Measurements from ENCODE around the gene TRERF1.
A peak's percentile ranks its signal among the peaks of the same experiment; 100 is the strongest.

The TRERF1 gene

GRCh38 chr6:42313038-42313437 is 138.7 kb downstream of the TRERF1 start:
- peaks cover 7% of the 10 kb centered on the region for H3K36me3 Mint-ChIP-seq
- no peaks in the 10 kb centered on the region for H3K27me3 Mint-ChIP-seq
- no peaks in the 10 kb centered on the region for H3K9me3 Mint-ChIP-seq
- peaks cover 53% of the 10 kb centered on the region for H3K4me1 Mint-ChIP-seq
- no peak overlapping the region for H3K4me3 Mint-ChIP-seq
- H3K27ac Mint-ChIP-seq, result peak overlapping the region; percentile 73

GRCh38 chr6:42307141-42307470 is 144.6 kb downstream of the TRERF1 start:
- H3K27ac Mint-ChIP-seq, result peak overlapping the region; percentile 49
- H3K4me3 Mint-ChIP-seq, result no peak overlapping the region
- no peaks in the 10 kb centered on the region for H3K27me3 Mint-ChIP-seq
- H3K36me3 Mint-ChIP-seq, result peaks cover 7% of the 10 kb centered on the region
- no peaks in the 10 kb centered on the region for H3K9me3 Mint-ChIP-seq
- H3K4me1 Mint-ChIP-seq, result peaks cover 18% of the 10 kb centered on the region

- Mint-ChIP-seq H3K9me3 (no peaks in the 10 kb centered on the region), H3K4me3 (no peak overlapping the region), H3K36me3 (peaks cover 4% of the 10 kb centered on the region), H3K4me1 (peaks cover 21% of the 10 kb centered on the region), H3K27me3 (no peaks in the 10 kb centered on the region), H3K27ac (no peak overlapping the region)
Observed at GRCh38 chr6:42306439-42307140, 145.1 kb downstream of the TRERF1 start.

GRCh38 chr6:42304053-42304712 is 147.5 kb downstream of the TRERF1 start:
- Mint-ChIP-seq H3K9me3 (no peaks in the 10 kb centered on the region), H3K27me3 (no peaks in the 10 kb centered on the region), H3K36me3 (peaks cover 7% of the 10 kb centered on the region), H3K4me1 (peaks cover 12% of the 10 kb centered on the region), H3K27ac (no peak overlapping the region), H3K4me3 (no peak overlapping the region)

- H3K36me3 Mint-ChIP-seq, result peaks cover 11% of the 10 kb centered on the region
- no peak overlapping the region for H3K27ac Mint-ChIP-seq
- H3K4me3 Mint-ChIP-seq, result no peak overlapping the region
- no peaks in the 10 kb centered on the region for H3K9me3 Mint-ChIP-seq
- H3K4me1 Mint-ChIP-seq, result peaks cover 13% of the 10 kb centered on the region
- H3K27me3 Mint-ChIP-seq, result no peaks in the 10 kb centered on the region
Observed at GRCh38 chr6:42302411-42302810, 149.3 kb downstream of the TRERF1 start.

GRCh38 chr6:42301986-42302385 is 149.7 kb downstream of the TRERF1 start:
- H3K4me3 Mint-ChIP-seq, result no peak overlapping the region
- H3K9me3 Mint-ChIP-seq, result no peaks in the 10 kb centered on the region
- no peaks in the 10 kb centered on the region for H3K27me3 Mint-ChIP-seq
- H3K36me3 Mint-ChIP-seq, result peaks cover 12% of the 10 kb centered on the region
- H3K27ac Mint-ChIP-seq, result no peak overlapping the region
- H3K4me1 Mint-ChIP-seq, result peaks cover 18% of the 10 kb centered on the region

GRCh38 chr6:42300701-42301100 is 151.0 kb downstream of the TRERF1 start:
- Mint-ChIP-seq H3K9me3 (no peaks in the 10 kb centered on the region), H3K27ac (no peak overlapping the region), H3K27me3 (no peaks in the 10 kb centered on the region), H3K36me3 (peaks cover 17% of the 10 kb centered on the region), H3K4me1 (peaks cover 30% of the 10 kb centered on the region), H3K4me3 (no peak overlapping the region)

- Mint-ChIP-seq H3K27ac (no peak overlapping the region), H3K36me3 (peaks cover 17% of the 10 kb centered on the region), H3K4me3 (no peak overlapping the region), H3K27me3 (no peaks in the 10 kb centered on the region), H3K9me3 (no peaks in the 10 kb centered on the region), H3K4me1 (peaks cover 31% of the 10 kb centered on the region)
Observed at GRCh38 chr6:42300185-42300584, 151.5 kb downstream of the TRERF1 start.

- H3K4me1 Mint-ChIP-seq, result peaks cover 47% of the 10 kb centered on the region
- H3K9me3 Mint-ChIP-seq, result no peaks in the 10 kb centered on the region
- peaks cover 20% of the 10 kb centered on the region for H3K36me3 Mint-ChIP-seq
- no peak overlapping the region for H3K4me3 Mint-ChIP-seq
- no peaks in the 10 kb centered on the region for H3K27me3 Mint-ChIP-seq
- H3K27ac Mint-ChIP-seq, result peak overlapping the region; percentile 57
Observed at GRCh38 chr6:42297661-42298060, 154.1 kb downstream of the TRERF1 start.

- peaks cover 51% of the 10 kb centered on the region for H3K4me1 Mint-ChIP-seq
- no peak overlapping the region for H3K27ac Mint-ChIP-seq
- peaks cover 20% of the 10 kb centered on the region for H3K36me3 Mint-ChIP-seq
- no peaks in the 10 kb centered on the region for H3K9me3 Mint-ChIP-seq
- H3K4me3 Mint-ChIP-seq, result no peak overlapping the region
- H3K27me3 Mint-ChIP-seq, result no peaks in the 10 kb centered on the region
Observed at GRCh38 chr6:42296614-42297013, 155.1 kb downstream of the TRERF1 start.

GRCh38 chr6:42295677-42296076 is 156.0 kb downstream of the TRERF1 start:
- Mint-ChIP-seq H3K9me3 (no peaks in the 10 kb centered on the region), H3K27ac (no peak overlapping the region), H3K4me3 (no peak overlapping the region), H3K36me3 (peaks cover 20% of the 10 kb centered on the region), H3K27me3 (no peaks in the 10 kb centered on the region), H3K4me1 (peaks cover 51% of the 10 kb centered on the region)

GRCh38 chr6:42295181-42295580 is 156.5 kb downstream of the TRERF1 start:
- H3K27ac Mint-ChIP-seq, result no peak overlapping the region
- H3K36me3 Mint-ChIP-seq, result peaks cover 22% of the 10 kb centered on the region
- peaks cover 51% of the 10 kb centered on the region for H3K4me1 Mint-ChIP-seq
- no peaks in the 10 kb centered on the region for H3K9me3 Mint-ChIP-seq
- no peaks in the 10 kb centered on the region for H3K27me3 Mint-ChIP-seq
- no peak overlapping the region for H3K4me3 Mint-ChIP-seq

- H3K36me3 Mint-ChIP-seq, result peaks cover 22% of the 10 kb centered on the region
- no peaks in the 10 kb centered on the region for H3K9me3 Mint-ChIP-seq
- H3K27ac Mint-ChIP-seq, result peak overlapping the region; percentile 57
- peaks cover 53% of the 10 kb centered on the region for H3K4me1 Mint-ChIP-seq
- H3K27me3 Mint-ChIP-seq, result no peaks in the 10 kb centered on the region
- peak overlapping the region; percentile 8 for H3K4me3 Mint-ChIP-seq
Observed at GRCh38 chr6:42294759-42295158, 157.0 kb downstream of the TRERF1 start.

GRCh38 chr6:42293386-42293977 is 158.2 kb downstream of the TRERF1 start:
- Mint-ChIP-seq H3K27me3 (no peaks in the 10 kb centered on the region), H3K4me1 (peaks cover 58% of the 10 kb centered on the region), H3K9me3 (no peaks in the 10 kb centered on the region), H3K36me3 (peaks cover 20% of the 10 kb centered on the region), H3K27ac (no peak overlapping the region), H3K4me3 (no peak overlapping the region)

- Mint-ChIP-seq H3K27ac (no peak overlapping the region), H3K9me3 (no peaks in the 10 kb centered on the region), H3K4me1 (peaks cover 62% of the 10 kb centered on the region), H3K4me3 (no peak overlapping the region), H3K36me3 (peaks cover 23% of the 10 kb centered on the region), H3K27me3 (no peaks in the 10 kb centered on the region)
Observed at GRCh38 chr6:42292004-42292740, 159.6 kb downstream of the TRERF1 start.

- peaks cover 17% of the 10 kb centered on the region for H3K36me3 Mint-ChIP-seq
- no peaks in the 10 kb centered on the region for H3K27me3 Mint-ChIP-seq
- no peak overlapping the region for H3K27ac Mint-ChIP-seq
- H3K9me3 Mint-ChIP-seq, result no peaks in the 10 kb centered on the region
- peak overlapping the region; percentile 6 for H3K4me3 Mint-ChIP-seq
- H3K4me1 Mint-ChIP-seq, result peaks cover 25% of the 10 kb centered on the region
Observed at GRCh38 chr6:42287756-42288155, 164.0 kb downstream of the TRERF1 start.
